HG02938 (cell line): ENCODE data around the gene FAM110C.
"Not testable (repeated sequence)": the region's sequence is repeated elsewhere in the genome, so short reads cannot be mapped to it uniquely, and the experiment has no call there.

Source experiments
- ATAC-seq: cut with Tn5 transposase; IDR thresholded peaks from one replicate; pipeline ENCODE4 v1.9.1; 2021; ENCODE audit warnings: mild to moderate bottlenecking, moderate library complexity; ENCODE audit not compliant: unreplicated experiment

FAM110C gene, protein sequence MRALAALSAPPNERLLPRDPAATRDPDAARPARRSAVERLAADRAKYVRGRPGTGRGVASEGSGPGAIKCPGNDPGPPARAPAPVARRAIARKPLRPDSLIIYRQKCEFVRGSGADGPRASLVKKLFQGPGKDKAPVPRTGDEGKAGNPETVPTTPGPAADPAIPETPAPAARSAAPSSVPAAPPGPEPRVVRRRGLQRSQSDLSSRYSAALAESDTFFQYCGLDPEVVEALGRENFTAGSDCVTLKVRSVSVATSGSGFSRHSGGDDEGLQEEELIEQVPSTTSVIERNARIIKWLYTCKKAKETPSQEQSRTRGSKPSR

DNA sequence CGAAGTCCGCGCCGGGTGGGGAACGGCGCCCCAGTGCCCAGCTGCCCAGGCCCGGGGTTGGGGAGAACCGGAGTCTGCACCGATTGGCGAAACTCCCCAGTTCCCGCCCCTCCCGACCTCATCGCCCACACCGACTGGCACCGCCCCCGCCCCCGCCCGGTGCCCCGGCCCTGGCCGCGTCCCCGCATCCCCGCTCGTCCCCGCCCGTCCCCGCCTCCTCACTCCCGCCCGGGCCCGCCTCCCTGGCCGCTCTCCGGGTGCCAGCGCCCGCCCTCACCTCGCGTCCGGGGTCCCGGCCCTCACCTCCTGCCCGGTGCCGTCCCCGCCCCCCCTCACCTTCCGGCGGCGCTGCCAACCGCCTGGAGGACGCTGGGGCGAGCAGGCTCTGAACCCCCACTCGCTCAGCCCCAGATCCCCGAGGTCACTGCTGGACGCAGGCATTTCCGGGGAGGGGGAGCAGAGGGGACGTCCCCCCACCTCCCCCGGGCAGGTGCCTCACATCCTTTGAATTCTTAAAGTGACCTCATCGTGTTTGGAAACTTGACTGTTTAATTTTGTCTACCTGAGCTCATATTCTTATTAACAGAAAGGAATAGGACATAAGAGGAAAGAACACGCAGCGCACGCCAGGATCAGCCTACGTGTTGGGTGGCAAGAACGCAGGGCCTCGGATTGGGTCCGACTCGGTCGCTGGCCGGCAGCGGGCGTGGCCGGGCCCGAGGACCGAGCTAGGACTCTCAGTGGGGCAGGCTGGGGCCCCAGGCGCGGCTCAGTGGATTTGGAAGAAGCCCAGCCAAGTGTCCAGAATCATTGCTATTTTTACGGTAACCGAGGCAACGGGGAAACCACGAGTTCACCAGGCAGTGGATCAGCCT is at the start of gene FAM110C:
Gene FAM110C, minus strand, starts transcription at position 35 of the 875 bp plus-strand sequence. CDS start 120 bp downstream, outside the sequence.
- ATAC-seq = no peak

DNA sequence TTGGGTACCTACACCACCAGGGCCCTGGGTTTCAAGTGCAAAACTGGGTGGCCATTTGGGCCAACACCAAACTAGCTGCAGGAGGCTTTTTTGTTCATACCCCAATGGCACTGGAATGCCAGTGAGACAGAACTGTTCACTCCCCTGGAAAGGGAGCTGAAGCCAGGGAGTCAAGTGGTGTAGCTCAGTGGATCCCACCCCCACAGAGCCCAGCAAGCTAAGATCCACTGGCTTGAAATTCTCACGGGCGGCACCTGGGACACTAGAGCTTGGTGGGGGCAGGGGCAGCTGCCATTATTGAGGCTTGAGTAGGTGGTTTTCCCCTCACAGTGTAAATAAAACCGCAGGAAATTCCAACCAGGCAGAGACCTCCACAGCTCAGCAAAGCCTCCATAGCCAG is 46.0 kb upstream of the FAM110C start:
- ATAC-seq = no peak

DNA sequence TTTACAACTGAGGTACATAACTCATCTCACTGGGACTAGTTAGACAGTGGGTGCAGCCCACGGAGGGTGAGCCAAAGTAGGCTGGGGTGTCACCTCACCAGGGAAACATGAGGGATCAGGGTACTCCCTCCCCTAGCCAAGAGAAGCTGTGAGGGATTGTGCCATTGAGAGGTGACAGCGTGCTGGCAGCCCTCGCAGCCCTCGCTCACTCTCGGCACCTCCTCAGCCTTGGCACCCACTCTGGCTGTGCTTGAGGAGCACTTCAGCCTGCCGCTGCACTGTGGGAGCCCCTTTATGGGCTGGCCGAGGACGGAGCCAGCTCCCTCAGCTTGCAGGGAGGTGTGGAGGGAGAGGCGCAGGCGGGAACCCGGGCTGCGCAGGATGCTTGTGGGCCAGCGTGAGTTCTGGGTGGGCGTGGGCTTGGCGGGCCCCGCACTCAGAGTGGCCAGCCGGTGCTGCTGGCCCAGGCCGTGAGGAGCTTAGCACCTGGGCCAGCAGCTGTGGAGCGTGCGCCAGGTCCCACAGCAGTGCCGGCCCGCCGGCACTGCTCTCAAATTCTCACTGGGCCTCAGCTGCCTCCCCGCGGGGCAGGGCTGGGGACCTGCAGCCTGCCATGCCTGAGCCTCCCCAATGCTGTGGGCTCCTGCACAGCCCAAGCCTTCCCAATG is 44.5 kb upstream of the FAM110C start:
- no peak for ATAC-seq

DNA sequence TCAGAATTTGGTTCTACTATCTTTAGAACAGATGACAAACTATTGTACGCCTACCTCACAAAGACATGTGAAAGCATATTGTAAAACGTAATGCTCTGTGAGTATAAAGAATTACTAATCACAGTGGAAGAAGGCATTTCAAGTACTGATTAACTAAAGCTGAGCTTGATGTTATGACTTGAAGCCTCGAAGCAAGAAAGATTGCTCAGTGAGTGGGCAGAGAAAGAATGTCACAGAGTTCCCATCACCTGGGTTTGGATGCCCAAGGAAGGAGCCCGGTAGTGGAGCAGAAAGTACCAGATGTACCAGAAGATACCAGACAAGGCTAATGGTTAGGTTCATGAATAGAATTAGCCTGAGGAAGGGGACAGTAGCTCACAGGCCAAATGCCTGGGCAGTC is 39.5 kb upstream of the FAM110C start:
- no peak for ATAC-seq

DNA sequence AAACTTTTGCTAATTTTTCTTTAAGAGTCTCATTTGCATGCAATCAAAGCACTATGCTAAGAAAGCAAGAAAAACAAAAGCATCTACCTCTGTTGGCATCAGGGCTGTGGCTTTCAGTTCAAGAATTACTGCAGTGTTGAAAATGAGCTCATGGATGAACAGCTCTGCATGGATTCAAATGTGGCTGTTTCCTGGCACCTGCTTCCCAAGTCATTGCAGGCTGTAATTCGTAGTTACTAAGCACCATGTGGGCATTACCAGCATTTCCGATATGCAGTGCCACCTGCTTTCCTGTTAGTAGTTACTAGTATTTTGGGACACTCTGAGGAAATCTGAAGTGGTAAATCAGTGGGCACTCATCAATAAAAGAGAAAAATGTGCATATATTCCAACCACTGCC is 37.8 kb upstream of the FAM110C start:
- ATAC-seq = no peak

DNA sequence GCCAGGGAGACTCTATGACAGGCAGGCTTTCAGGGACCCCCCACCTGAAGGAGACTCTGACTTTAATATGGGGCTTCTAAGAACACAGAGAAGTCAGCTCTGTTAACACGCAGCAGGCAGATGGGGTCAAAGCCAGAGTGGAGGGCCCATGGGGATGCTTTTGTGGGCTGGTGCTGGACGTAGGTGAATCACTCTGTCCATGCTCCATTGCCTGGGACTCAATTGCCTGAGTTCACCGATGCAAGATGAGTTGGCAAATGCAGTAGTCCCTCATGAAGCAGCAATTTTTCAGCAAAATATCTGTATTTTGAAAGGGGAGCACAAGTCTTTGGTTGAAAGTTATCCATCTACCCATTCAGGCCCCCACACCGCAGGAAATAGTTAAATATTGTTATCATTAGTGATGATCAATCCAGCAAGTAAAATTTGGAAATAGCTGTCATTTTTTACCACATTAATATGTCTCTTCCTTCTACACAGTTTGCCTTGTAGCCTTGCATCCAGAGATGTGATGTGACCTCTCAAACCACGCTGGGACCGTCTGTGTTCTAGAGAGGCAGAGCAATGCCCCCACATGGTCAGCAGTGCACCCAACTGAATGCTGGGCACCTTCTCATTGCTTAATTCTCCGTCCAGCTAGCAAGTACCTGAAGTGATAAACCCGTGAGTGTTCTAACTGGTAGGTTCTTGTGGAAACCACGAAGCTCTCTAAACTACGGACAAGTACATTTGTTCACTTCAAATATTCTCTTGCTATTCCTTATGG is 34.8 kb upstream of the FAM110C start:
- ATAC-seq = no peak

DNA sequence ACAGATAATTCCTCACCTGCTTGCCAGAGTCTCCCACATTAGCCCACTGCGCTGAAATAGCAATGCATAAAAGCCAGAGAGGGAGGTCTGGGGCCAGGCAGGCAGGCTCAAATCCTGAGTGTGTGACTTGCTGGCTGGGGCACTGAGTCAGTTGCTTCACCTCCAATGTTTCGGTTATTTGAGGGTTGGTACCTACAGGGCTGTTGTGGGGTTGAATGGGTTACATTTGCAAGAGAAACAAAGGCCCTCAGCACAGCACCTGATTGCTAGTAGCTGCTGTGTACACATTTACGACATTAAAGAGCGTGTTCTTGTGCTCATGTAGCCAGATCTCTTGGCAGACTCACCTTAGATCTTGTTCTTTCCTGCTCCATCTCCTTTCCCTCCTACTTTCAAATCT is 34.1 kb upstream of the FAM110C start:
- ATAC-seq = no peak

DNA sequence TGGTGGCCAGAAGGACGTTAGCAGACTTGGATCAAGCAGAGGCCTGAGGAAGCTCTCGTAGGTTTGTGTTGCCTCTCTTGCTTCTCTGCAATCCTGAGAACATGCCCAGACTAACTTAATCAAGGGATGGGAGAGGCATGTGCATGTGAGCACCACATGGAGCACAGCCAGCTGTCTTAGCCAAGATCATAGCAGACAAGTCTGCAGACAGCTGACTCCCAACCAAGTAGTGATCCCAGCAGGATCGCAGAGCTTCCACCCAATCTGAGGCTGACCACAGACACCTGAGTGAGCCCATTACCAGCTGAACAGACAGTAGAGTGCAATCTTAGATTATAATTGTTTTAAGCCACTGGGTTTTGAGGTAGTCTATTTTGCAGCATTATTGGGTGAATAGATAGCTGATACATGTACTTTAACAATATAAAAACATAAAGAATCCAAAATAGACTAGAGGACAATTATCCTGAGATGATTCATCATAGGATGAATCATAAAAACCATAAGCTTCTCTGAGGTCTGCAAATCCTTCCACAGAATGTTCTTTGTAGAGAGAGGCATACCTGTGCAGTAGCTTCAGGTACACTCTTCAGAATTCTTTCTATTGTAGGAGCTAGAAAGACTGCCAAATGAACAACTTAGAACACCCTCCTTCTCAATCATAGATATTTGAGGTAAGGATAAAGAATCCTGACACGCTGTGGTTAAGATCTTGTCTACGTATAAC is 25.2 kb upstream of the FAM110C start:
- no peak for ATAC-seq

DNA sequence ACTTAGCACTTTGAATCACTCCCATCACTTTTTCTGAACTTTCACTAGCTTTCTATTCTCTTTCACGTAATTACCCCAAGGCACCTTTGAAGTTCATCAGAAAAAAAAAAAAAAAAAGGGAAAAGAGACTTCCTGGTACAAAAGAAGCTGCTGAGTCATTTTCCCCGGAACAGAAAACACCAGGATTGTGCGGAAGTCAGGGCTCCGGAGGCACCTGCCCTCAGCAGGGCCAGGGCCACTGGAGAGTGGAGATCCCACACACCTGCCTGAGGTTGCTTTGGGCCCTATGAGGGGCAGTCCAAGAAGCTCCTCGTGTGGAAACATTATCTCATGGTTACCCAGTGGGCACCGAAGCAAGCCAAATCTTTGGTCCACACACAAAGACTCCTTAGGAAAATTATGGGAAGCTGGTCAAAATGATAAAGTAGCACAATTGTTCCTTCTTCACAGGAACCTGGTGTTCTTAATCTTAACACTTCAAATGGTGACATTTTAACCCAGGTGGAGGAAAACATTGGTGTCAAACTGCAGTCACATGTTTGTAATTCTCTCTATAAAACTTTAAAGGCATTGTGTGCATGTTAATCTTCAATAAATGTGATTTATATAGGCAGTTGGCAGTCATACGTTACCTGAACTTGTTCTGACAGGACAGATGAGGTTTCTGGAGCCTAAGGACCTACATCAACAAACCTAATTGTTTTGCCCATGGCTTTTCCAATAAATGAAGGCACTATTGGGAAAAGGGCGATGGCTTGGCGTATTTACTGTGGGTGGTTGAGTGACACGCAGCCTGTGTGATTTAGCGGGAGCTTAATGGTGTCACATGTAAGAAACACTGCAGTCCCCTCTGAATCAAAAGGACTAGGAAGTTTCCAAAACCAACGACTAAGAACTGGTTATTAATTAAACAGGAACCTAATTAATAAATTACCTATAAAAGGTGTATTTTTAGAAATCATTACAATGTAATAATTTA is 23.4 kb upstream of the FAM110C start:
- ATAC-seq = no peak

DNA sequence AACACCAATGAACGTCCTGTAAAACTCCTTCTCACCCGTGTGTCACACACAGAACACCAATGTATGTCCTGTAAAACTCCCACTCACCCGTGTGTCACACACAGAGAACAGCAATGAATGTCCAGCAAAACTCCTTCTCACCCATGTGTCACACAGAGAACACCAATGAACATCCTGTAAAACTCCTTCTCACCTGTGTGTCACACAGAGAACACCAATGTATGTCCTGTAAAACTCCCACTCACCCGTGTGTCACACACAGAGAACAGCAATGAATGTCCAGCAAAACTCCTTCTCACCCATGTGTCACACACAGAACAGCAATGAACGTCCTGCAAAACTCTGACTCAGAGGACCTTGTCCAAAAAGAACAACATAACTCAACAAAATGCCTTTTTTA is 22.3 kb upstream of the FAM110C start:
- ATAC-seq = not testable (repeated sequence)

DNA sequence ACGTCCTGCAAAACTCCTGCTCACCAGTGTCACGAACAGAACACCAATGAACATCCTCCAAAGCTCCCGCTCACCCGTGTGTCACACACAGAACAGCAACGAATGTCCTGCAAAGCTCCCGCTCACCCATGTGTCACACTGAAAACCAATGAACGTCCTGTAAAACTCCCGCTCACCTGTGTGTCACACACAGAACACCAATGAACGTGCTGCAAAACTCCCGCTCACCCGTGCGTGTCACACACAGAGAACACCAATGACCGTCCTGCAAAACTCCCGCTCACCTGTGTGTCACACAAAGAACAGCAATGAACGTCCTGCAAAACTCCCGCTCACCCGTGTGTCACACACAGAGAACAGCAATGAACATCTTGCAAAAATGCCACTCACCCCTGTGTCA is 20.5 kb upstream of the FAM110C start:
- no peak for ATAC-seq

DNA sequence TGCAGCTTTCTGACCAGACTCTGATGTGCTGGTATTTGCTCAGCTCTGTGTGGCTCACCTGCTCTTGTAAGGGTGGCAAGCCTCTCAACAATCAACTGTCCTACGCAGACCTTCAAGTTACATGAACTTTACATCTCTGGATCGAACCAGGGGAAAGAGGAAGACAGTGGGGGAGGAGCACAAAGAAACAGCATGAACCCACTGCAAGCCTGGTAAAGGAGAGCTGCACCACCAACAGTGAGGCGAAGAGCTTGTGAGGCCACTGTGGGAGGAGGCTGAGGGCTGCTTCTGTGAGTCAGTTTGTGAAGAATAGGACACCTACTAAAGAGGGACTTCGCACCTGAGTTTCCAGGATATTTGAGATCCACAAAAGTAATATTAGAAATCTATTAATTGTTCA is 18.8 kb upstream of the FAM110C start:
- no peak for ATAC-seq

DNA sequence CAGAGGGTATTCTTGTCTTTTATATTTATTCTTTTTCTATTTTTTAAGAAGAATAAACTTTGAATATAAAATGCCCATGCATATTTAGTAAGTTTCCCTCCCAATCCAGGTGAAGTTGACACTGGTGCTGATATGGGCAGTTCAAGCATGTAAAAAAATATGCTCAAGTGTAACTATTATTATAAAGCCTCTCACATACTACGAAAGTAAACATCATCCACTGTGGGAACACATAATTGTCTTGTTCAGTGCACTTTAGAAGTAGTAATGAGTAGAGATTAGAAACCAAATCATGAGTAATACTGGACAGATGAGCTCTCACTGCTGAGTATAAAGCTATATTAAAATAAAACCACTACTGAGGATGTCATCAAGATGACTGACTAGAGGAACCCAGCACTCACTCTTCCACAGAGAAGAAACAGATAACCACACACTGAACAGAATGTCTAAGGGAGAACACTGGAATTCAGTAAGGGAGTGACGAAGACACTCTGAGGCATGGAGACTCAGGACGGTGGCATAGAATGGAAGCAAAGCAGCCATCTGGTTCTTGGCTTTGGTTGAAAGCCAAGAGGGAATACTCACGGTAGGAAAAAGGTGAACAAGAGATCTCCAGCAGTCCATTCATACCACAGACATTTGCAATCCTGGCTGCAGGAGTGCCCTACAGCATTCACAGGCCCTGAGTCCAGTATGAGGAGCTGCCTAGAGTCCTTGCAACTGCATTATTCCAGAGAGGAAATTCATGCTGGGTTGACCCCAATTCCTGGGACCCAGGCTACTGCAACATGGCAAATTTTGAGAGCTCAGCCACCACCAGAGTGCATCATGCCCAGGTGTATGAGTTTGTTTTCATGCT is 9.5 kb upstream of the FAM110C start:
- no peak for ATAC-seq

DNA sequence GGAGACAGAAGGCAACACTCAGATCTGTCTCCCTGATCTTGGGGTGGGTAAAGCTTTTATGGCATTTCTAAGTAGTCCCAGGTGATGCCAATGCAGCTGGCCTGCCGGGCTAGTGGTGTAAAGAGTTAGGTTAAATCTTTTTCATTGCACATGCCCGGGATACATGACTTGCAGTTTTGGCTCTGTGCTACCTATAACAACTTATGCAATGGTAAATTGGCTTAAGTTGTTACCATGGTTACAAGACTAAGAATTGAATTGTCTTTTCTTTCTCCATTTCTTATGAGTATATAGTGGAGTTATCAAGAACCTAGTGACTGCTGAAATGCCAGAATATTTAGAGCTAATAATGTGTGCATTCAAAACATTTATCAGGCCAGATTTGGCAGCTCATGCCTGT is 5.3 kb upstream of the FAM110C start:
- ATAC-seq = no peak

DNA sequence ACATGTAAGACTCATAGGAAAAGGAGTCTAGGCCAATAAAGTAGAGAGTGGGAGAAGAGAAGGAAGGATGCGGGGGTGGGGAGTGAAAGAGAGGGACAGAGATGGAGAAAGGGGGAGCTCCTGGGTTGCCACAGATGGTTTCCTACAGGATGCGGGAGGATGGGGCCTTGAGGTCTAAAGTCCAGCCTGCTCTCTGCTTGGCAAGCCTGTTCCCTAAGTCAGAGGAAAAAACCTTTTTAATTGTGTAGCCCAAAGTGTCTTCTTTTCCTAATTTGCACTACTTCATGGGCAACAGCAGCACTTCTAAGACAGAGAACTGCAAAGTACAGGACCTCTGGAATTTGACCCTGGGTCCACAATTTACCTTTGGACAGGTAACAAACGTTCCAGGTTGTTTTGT is 1.4 kb upstream of the FAM110C start:
- no peak for ATAC-seq

DNA sequence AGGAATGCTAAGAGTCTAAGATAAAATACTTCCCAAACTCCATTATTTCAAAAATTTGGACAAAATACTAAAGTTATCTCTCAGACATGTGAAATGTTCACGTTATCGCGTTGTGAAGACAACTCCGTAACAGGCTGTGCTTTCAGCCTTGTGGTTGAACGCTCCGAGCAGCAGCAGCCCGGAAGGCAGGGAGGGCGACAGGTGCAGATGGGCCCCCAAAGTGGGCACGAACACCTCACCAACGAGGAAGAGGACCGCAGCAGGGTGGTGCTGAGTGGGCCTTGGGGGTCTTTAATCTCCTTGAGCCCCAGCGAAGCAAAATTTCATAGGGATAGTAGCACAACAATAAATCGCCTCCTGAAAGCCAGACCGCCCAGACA is 1.0 kb upstream of the FAM110C start:
- no peak for ATAC-seq

DNA sequence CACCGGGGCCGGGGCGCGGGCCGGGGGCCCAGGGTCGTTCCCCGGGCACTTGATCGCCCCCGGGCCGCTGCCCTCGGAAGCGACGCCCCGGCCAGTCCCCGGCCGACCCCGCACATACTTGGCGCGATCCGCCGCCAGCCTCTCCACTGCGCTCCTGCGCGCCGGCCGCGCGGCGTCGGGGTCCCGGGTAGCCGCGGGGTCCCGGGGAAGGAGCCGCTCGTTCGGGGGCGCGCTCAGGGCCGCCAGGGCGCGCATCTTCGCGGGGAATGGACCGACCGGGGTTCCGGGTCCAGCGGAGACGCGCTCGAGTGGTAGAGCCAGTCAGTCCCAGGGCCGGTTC is 204 bp downstream of the FAM110C start:
- ATAC-seq = no peak

DNA sequence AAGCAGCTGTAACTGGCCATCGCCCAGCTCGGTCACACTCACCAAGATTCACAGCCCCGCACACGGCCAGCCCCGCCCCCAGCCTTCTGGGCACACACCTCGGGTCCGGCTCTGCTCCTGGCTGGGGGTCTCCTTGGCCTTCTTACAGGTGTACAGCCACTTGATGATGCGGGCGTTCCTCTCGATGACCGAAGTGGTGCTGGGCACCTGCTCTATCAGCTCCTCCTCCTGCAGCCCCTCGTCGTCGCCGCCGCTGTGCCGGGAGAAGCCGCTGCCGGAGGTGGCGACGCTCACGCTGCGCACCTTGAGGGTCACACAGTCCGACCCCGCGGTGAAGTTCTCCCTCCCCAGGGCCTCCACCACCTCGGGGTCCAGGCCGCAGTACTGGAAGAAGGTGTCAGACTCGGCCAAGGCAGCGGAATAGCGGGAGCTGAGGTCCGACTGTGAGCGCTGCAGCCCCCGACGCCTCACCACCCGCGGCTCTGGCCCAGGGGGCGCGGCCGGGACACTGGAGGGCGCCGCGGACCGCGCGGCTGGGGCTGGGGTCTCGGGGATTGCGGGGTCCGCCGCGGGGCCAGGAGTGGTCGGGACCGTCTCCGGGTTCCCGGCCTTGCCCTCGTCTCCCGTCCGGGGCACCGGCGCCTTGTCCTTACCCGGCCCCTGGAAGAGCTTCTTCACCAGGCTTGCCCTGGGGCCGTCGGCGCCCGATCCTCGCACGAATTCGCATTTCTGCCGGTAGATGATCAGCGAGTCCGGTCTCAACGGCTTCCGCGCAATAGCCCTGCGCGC is 769 bp downstream of the FAM110C start:
- no peak for ATAC-seq
